Calu3 (cell line): ENCODE data around the gene VWA2. TPM values are rescaled to one million over a fixed set of nuclear protein-coding genes. Genes with fewer than 3 reads are reported as not detected.

ENCODE experiments used
- BruUV-seq: library from RNA; stranded (reverse); fragments of 400-500 nt; replicated peaks from 2 replicates; lab custom pipeline; 2021; lab: Mats Ljungman, UMichigan
- CTCF ChIA-PET: fragments of 300-600 bp; sonication (Branson Sonifier 250); formaldehyde crosslinking; loops from one replicate; lab custom pipeline; 2022; ENCODE audit warnings: antibody characterized with exemption; lab: Charles Lee
- DNase-seq: peaks from one replicate; pipeline ENCODE4 v3.0.0; 2022
- H3K27ac Mint-ChIP-seq: one replicate; pipeline ENCODE4 v1.8.0; 2022; ENCODE audit warnings: mixed read lengths; ENCODE audit not compliant: unreplicated experiment
- H3K27me3 Mint-ChIP-seq: one replicate; pipeline ENCODE4 v1.8.0; 2022; ENCODE audit warnings: mixed read lengths; ENCODE audit not compliant: unreplicated experiment
- H3K36me3 Mint-ChIP-seq: one replicate; pipeline ENCODE4 v1.8.0; 2022; ENCODE audit warnings: mild to moderate bottlenecking, moderate library complexity, mixed read lengths; ENCODE audit not compliant: insufficient read depth, unreplicated experiment
- H3K4me1 Mint-ChIP-seq: one replicate; pipeline ENCODE4 v1.8.0; 2022; ENCODE audit warnings: mild to moderate bottlenecking, low read depth, mixed read lengths; ENCODE audit not compliant: unreplicated experiment
- H3K4me3 Mint-ChIP-seq: one replicate; pipeline ENCODE4 v1.8.0; 2022; ENCODE audit warnings: mild to moderate bottlenecking, low read depth, moderate library complexity, mixed read lengths; ENCODE audit not compliant: unreplicated experiment
- H3K9me3 Mint-ChIP-seq: one replicate; pipeline ENCODE4 v1.8.0; 2022; ENCODE audit warnings: low read depth, mixed read lengths; ENCODE audit not compliant: unreplicated experiment
- intact Hi-C: fragments of 100-400 bp; cut with micrococcal nuclease; formaldehyde crosslinking; loops from one replicate; pipeline ENCODE4 v1.10.0; 2022; ENCODE audit not compliant: unreplicated experiment
- total RNA-seq: library from RNA; stranded (reverse); gene quantifications from 2 replicates; pipeline ENCODE4 v1.2.3, GENCODE V29; 2022
- TF ChIP-seq, protein P1 (sequence below): fragments of 200-600 bp; IDR thresholded peaks from one replicate; pipeline ENCODE4 v1.8.0; 2022; ENCODE audit warnings: antibody characterized with exemption; ENCODE audit not compliant: unreplicated experiment

Gene VWA2
- total RNA-seq, 1 experiment from 2014 or later, result 4.2 TPM

DNA sequence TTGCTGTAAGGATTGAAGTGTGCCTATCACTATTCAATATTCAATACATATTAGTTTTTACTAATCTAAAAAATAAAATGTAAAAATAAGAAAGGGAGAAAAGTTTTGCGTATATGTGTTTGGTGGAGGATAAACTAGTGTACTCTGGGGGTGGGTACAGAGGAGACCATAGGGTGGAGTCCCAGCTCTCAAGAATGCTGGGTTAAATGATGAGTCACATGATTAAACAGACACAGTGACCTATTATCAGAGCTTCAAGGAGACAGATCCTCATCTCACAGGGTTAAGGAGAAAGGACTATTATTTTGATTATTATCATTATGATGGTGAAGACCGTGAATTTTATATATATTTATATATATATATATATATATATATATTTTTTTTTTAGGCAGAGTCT is 87.7 kb downstream of the VWA2 start:
- no peaks in the 10 kb centered on the region for H3K9me3 Mint-ChIP-seq
- CTCF ChIA-PET, result no interaction called here
- H3K4me3 Mint-ChIP-seq, result no peak overlapping the region
- H3K27ac Mint-ChIP-seq, result no peak overlapping the region
- peaks cover 8% of the 10 kb centered on the region for H3K4me1 Mint-ChIP-seq
- TF ChIP-seq, protein P1, sequence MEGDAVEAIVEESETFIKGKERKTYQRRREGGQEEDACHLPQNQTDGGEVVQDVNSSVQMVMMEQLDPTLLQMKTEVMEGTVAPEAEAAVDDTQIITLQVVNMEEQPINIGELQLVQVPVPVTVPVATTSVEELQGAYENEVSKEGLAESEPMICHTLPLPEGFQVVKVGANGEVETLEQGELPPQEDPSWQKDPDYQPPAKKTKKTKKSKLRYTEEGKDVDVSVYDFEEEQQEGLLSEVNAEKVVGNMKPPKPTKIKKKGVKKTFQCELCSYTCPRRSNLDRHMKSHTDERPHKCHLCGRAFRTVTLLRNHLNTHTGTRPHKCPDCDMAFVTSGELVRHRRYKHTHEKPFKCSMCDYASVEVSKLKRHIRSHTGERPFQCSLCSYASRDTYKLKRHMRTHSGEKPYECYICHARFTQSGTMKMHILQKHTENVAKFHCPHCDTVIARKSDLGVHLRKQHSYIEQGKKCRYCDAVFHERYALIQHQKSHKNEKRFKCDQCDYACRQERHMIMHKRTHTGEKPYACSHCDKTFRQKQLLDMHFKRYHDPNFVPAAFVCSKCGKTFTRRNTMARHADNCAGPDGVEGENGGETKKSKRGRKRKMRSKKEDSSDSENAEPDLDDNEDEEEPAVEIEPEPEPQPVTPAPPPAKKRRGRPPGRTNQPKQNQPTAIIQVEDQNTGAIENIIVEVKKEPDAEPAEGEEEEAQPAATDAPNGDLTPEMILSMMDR, result no peak
- H3K27me3 Mint-ChIP-seq, result no peaks in the 10 kb centered on the region
- intact Hi-C loops, result no loop called here
- H3K36me3 Mint-ChIP-seq, result no peaks in the 10 kb centered on the region
- no peak for DNase-seq
- BruUV-seq, result no TSS peak

DNA sequence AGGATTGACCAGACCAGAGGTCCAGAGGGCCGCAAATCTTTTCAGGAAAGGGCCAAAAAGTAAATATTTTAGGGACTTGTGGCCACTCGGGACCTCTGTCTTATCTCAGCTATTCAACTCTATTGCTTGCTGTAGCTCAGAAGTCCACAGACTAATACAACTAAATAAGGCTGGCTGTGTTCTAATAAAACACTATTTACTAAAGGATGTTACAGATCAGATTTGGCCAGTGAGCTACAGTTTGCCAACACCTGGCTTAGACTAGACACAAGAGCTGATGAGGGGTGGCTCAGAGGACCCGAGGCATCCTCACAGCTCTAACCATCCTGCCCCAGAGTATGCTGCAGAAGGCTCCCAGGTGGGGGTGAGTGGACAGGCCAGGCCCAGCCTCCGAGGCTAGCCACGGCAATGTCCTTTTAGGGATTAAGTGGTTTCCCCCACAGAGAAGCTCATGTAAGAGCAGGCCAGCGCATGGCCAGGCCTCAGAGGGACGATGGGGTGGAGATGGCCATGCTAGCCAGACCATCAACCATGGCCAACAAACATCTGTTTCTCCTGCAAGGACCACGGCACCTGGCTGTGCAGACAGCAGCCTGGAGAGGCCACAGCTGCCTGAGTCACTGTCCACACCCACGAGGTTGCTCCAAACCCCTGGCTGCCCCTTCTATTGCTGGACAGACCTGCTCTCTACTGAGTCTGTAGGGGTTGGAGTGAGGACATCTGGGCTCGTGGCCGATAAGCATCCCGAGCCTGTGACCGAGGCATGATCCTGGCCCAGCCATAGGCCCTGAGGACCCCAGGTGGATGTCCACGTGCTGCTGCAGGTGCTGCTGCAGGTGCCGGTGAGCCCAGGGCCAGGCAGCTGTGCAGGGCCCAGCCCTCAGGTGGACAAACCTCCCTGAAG is 88.7 kb downstream of the VWA2 start:
- H3K27ac Mint-ChIP-seq, result no peak overlapping the region
- no peaks in the 10 kb centered on the region for H3K4me1 Mint-ChIP-seq
- no peak overlapping the region for H3K4me3 Mint-ChIP-seq
- intact Hi-C loops, result no loop called here
- TF ChIP-seq, protein P1, result no peak
- no TSS peak for BruUV-seq
- H3K36me3 Mint-ChIP-seq, result no peaks in the 10 kb centered on the region
- CTCF ChIA-PET, result no interaction called here
- H3K27me3 Mint-ChIP-seq, result no peaks in the 10 kb centered on the region
- H3K9me3 Mint-ChIP-seq, result no peaks in the 10 kb centered on the region
- DNase-seq, result no peak

DNA sequence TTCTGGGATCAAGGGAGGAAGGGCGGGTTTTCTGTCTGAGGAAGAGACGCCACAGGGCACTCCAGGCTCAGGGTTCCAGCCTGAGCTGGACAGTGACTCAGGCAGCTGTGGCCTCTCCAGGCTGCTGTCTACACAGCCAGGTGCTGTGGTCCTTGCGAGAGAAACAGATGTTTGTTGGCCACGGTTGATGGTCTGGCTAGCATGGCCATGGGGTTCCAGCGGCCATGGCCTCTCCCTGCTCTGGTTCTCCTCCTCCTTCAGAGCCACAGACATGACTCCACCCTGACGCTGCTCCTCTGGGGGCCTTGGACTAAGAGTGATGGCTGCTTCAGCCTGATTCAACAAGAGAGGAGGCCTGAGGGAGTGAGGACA is 89.4 kb downstream of the VWA2 start:
- no peaks in the 10 kb centered on the region for H3K9me3 Mint-ChIP-seq
- H3K36me3 Mint-ChIP-seq, result no peaks in the 10 kb centered on the region
- H3K4me3 Mint-ChIP-seq, result no peak overlapping the region
- intact Hi-C loops, result no loop called here
- H3K27me3 Mint-ChIP-seq, result no peaks in the 10 kb centered on the region
- CTCF ChIA-PET, result no interaction called here
- no peaks in the 10 kb centered on the region for H3K4me1 Mint-ChIP-seq
- TF ChIP-seq, protein P1, result no peak
- no peak for DNase-seq
- BruUV-seq, result no TSS peak
- H3K27ac Mint-ChIP-seq, result no peak overlapping the region

DNA sequence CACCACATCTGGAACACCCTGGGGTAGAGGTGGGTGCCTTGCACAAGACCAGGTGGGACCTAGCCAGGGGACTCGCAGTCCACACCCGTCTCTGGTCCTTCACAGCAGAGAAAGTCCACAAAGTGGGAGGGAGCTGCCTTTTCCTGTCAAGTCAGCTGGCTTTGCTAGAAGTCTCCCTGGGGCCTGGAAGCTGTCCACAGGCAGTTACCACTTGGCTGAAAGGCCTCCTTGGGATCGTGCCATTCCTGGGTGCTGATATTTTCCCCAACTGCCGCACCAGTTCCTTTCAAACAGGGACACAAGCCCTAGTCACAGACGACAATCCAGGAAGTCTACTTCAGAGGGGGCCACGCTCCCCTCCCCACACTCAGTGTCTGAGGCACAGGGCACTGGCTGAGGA is 89.8 kb downstream of the VWA2 start:
- intact Hi-C loops, result no loop called here
- CTCF ChIA-PET, result no interaction called here
- TF ChIP-seq, protein P1, result no peak
- no TSS peak for BruUV-seq
- no peak for DNase-seq
- Mint-ChIP-seq H3K4me3 (no peak overlapping the region), H3K4me1 (no peaks in the 10 kb centered on the region), H3K36me3 (no peaks in the 10 kb centered on the region), H3K27ac (no peak overlapping the region), H3K27me3 (peaks cover 3% of the 10 kb centered on the region), H3K9me3 (no peaks in the 10 kb centered on the region)
